Measurements from ENCODE around the gene CPXM2.

CPXM2 gene

DNA sequence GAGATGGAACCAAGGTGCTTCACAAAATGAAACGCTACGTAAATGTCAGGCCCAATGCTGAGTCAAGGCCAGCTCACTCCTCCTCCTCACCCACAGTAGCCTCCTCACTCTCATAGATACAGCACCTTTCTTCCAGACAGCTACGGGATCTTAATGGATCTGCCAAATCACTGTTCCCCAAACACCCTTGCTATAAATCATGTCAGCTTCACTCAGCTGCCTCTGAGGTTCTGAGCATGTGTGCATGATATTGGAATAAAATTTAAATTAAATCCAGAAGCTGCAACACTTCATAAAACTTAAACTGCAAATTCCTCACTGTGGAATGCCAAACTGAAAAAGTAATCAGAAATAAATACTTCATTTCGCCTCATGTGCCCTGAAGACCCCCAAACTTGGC lies 14.7 kb upstream of the CPXM2 start:
- in situ Hi-C loops (cut with MboI; ENCODE audit: low sequenced_read_pairs), result no loop called here

DNA sequence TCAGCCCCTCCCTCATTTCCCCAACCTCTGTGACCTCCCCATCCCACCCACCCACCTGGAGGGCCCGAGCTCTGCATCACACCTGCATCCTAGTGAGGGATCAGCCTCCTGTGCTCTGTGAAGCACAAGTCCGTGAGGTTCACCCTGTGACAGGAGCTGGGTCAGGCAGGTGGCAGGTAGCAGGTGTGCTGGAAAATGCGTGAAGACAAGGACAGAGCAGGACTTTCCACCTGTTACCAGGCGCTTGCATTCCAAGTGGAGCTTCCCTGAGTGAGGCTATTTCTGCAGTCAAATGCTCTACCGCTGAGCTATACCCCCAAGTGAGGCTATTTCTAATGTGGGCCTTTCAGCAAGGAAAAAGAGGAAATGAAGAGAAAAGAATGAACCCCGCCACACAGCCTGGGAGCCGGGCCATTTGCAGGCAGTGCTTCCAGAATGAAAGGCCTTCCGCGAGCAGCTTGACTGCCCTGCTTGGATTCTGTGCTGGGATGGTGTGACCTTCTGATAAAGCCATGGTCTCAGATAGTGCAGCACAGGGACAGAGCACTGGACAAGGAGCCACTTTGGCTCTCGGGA lies 13.3 kb upstream of the CPXM2 start:
- in situ Hi-C loops (cut with MboI; ENCODE audit: low sequenced_read_pairs), result no loop called here

DNA sequence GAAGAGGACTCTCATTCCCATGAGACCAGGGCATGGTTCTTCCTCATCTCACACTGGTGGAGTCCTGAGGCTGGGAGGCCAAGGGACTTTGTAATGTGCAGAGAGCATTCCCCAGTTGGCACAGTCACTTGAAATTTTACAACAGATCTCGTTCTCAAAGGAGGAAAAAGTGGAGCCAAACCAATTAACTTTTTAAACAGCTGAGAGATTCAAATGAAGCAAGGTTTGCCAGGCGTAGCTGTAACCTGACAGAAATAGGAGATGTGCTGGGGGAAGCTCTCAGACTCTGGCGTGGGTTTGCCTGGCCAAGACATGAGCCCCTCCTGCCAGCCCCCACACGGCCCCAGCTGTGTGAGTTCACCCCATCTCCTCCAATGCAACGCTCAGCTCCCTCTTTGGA lies 12.0 kb upstream of the CPXM2 start:
- in situ Hi-C loops (cut with MboI; ENCODE audit: low sequenced_read_pairs), result no loop called here

- in situ Hi-C loops (cut with MboI; ENCODE audit: low sequenced_read_pairs), result no loop called here
Measured at GRCh38 chr10:123901621-123902020, 10.0 kb upstream of the CPXM2 start.

DNA sequence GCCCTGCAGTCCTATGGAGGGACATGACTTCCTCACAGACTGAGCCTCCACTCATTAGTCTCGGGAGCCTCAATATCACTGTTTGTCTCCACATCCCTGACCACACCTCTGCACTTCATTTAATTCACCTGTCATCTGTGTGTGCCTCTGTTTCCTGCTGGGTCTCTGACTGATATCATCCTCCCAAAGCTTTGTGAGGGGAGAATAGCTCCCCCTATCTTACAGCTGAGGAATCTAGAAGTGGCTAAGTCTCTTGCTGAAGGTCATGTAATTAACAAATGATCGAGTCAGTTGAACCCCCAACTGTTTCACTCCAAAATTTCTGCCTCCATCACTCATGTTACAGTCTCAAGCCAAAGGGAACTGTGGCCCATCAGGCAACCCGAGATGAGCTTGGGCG lies 5.5 kb upstream of the CPXM2 start:
- in situ Hi-C loops (cut with MboI; ENCODE audit: low sequenced_read_pairs), result no loop called here

GRCh38 chr10:123896246-123896927 lies 4.8 kb upstream of the CPXM2 start:
- in situ Hi-C loops (cut with MboI; ENCODE audit: low sequenced_read_pairs), result no loop called here

DNA sequence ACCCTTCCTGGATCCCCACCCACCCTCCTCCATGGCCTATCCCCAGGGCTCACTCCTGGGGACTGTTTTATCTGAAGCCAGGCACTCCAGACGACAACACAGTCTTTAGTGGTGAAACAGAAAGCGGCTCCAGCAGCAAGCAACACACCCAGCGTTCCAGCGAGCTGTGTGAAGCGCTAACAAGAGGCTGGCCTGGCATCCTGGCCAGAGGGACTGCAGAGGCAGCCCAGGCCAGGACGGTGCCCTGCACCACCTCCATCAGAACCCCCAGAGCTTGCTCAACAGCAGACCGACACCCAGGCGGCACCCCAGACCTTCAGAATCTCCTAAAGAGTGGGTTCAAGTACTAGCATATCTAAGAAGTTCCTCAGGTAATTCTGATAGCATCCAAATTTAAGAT lies 2.0 kb upstream of the CPXM2 start:
- in situ Hi-C loops (cut with MboI; ENCODE audit: low sequenced_read_pairs), result no loop called here

- in situ Hi-C loops (cut with MboI; ENCODE audit: low sequenced_read_pairs), result no loop called here
Measured at GRCh38 chr10:123890756-123891143, 857 bp downstream of the CPXM2 start.

DNA sequence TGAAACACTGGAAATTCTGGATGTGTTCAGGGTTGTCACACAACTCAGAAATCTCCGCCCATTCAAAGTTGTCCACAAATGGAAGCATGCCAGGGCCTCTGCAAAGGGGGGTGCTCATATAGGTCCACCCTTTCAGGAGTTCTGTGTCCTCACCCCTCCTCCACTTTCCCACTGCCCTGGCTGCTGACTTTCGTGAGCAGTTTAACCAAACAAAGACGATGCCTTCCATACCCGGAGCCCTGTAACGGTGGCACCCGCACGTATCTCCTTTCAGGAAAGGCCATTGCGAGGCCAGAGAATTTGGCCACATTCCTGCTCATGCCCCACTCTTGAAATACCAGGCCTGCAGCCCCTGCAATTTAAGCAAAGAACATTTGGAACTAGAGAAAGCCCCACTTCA lies 1.4 kb downstream of the CPXM2 start:
- in situ Hi-C loops (cut with MboI; ENCODE audit: low sequenced_read_pairs), result no loop called here

DNA sequence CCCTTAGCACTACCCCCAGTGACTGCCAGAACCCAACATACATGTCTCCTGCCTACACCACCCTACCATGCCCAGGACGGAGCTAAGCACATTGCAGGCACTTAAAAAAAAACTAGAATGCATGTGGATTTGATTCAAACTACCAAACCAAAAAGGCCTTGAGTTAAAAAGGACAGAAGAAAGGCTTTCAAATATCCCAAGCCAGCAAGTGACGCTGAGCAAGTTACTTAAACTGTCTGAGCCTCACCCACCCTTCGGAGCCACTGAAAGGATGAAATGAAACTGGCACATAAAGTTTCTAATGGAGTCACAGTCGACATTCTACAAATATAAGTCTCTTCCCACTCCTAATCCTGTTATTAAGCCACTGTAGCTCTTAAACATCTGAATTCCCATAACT lies 1.8 kb downstream of the CPXM2 start:
- in situ Hi-C loops (cut with MboI; ENCODE audit: low sequenced_read_pairs), result no loop called here

- in situ Hi-C loops (cut with MboI; ENCODE audit: low sequenced_read_pairs), result no loop called here
Measured at GRCh38 chr10:123888751-123889150, 2.9 kb downstream of the CPXM2 start.

DNA sequence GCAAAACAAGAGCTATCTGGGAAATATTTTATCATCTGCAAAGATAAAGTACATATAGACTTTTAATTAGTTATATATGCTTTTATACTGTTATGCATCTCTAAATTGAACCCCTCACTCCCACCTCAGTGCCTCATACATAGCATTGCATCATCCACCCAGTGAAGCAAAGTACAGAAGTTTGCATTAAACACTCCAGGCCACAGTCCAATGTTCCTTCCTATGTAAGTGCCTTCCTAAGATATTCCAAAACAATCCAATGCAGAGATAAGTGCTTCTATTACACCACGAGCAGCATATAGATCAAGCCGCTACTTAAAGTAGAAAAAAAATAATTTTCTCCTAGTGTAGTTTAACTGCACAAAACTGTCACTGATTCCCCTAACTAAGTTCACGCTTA lies 3.4 kb downstream of the CPXM2 start:
- in situ Hi-C loops (cut with MboI; ENCODE audit: low sequenced_read_pairs), result no loop called here

DNA sequence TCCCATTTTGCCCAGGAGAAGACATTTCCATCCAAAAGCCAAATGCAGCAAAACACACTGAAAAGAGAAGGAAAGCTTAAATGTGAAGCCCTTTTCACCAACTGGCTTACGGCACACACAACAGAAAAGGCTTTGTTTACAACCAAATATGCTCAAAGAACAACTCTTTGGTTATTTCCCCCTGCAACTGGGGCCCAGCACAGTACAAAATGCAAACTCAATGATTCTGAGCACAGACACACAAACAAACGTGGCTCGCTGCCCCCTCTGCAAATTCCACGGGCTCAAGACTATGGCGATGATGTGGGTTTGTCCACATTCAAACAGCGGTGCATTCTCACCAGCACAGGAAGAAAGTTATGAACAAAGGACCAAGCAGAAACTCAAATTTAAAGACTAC lies 5.3 kb downstream of the CPXM2 start:
- in situ Hi-C loops (cut with MboI; ENCODE audit: low sequenced_read_pairs), result no loop called here

- in situ Hi-C loops (cut with MboI; ENCODE audit: low sequenced_read_pairs), result no loop called here
Measured at GRCh38 chr10:123885406-123886170, 6.0 kb downstream of the CPXM2 start.

DNA sequence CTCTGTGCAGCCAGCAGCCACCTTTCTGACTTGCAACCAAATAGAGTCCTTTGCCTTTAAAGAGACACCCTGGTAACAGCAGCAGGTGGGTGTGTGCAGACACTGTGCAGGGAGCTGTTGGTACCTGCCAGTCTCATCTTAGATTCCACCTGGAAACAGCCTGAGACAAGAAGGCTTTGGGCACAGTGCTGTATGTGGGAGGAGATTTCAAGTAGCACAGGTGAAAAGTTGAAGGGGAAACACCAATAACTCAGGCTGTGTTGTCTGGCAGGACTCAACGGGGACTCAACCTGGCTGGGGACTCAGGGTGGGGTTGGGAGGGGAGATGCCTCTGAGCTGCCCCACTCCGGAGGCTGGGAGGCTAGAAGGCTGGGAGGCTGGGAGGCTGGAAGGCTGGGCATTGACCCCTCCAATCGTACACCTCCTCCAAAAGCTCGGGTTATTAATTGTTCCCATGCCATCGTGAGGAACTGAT lies 6.7 kb downstream of the CPXM2 start:
- in situ Hi-C loops (cut with MboI; ENCODE audit: low sequenced_read_pairs), result no loop called here

GRCh38 chr10:123884351-123884906 lies 7.2 kb downstream of the CPXM2 start:
- in situ Hi-C loops (cut with MboI; ENCODE audit: low sequenced_read_pairs), result no loop called here

- in situ Hi-C loops (cut with MboI; ENCODE audit: low sequenced_read_pairs), result no loop called here
Measured at GRCh38 chr10:123883673-123884320, 7.8 kb downstream of the CPXM2 start.

GRCh38 chr10:123882681-123883445 lies 8.7 kb downstream of the CPXM2 start:
- in situ Hi-C loops (cut with MboI; ENCODE audit: low sequenced_read_pairs), result no loop called here

GRCh38 chr10:123882177-123882576 lies 9.4 kb downstream of the CPXM2 start:
- in situ Hi-C loops (cut with MboI; ENCODE audit: low sequenced_read_pairs), result no loop called here

- in situ Hi-C loops (cut with MboI; ENCODE audit: low sequenced_read_pairs), result no loop called here
Measured at GRCh38 chr10:123879606-123880257, 11.9 kb downstream of the CPXM2 start.
